Brain microvascular endothelial cell (primary cell): Measurements from ENCODE around the gene SLC7A14.

Source experiments
- DNase-seq: peaks from one replicate; pipeline ENCODE4 v3.0.0-alpha.2; 2020
- H3K27ac ChIP-seq: fragments of 250-450 bp; sonication (Bioruptor Pico); 2 replicates; pipeline ENCODE4 v1.5.1; 2020; ENCODE audit warnings: mild to moderate bottlenecking, moderate library complexity
- H3K27me3 ChIP-seq: fragments of 250-450 bp; sonication (Bioruptor Pico); replicated peaks from 2 replicates; pipeline ENCODE4 v1.5.1; 2020; ENCODE audit warnings: mild to moderate bottlenecking
- H3K36me3 ChIP-seq: fragments of 250-450 bp; sonication (Bioruptor Pico); replicated peaks from 2 replicates; pipeline ENCODE4 v1.5.1; 2020; ENCODE audit warnings: mild to moderate bottlenecking
- H3K4me3 ChIP-seq: 2 replicates; pipeline ENCODE4 v1.5.1; 2011; ENCODE audit warnings: low read depth, mild to moderate bottlenecking, control low read depth, low read length, moderate library complexity
- in situ Hi-C: cut with HindIII; loops from 2 replicates; pipeline ENCODE4 v1.10.0; 2017; ENCODE audit warnings: low sequenced_read_pairs, low pct_ligation_motif_present
- TF ChIP-seq, protein P1 (sequence below): IDR thresholded peaks from 2 replicates; pipeline ENCODE4 v1.5.1; 2011; ENCODE audit warnings: low read depth, mild to moderate bottlenecking, moderate library complexity, low read length, control low read depth, inconsistent platforms; ENCODE audit errors: missing control alignments

The SLC7A14 gene

DNA sequence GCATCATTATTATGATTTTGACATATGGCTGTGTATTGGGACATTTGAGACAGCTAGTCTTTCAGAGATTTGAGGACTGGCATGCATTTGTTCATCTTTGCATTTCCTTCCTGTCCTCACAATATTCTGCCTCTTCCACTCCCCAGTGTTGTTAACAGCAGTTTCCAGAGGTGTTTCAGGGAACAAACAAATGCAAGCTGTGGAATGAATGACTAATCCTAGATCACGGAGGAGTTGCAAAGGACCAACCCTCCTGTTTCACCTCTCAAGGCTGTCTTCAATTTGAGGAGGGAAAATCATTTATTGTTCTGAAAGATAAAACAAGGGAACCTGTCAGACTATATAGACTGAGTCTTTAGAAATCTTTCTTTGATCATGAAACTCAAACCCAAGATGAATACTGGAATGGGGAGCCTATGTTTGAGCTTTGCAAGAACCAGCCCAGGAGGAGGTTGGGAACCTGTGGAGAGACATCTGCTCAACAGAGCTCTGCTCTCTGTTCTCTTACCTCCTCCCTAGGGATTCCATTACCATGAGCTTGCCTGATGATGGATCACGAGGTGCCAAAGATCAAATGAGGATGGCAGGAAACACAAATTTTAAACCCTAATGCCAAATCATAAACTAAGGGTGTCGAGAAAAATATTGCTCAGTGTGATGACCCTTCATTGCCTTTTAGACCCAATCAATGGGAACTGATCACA lies 68.5 kb downstream of the SLC7A14 start:
- H3K4me3 ChIP-seq: no peak overlapping the region
- no peaks in the 10 kb centered on the region for H3K36me3 ChIP-seq
- in situ Hi-C loops: no loop called here
- no peak for DNase-seq
- H3K27ac ChIP-seq: no peak overlapping the region
- TF ChIP-seq, protein P1, sequence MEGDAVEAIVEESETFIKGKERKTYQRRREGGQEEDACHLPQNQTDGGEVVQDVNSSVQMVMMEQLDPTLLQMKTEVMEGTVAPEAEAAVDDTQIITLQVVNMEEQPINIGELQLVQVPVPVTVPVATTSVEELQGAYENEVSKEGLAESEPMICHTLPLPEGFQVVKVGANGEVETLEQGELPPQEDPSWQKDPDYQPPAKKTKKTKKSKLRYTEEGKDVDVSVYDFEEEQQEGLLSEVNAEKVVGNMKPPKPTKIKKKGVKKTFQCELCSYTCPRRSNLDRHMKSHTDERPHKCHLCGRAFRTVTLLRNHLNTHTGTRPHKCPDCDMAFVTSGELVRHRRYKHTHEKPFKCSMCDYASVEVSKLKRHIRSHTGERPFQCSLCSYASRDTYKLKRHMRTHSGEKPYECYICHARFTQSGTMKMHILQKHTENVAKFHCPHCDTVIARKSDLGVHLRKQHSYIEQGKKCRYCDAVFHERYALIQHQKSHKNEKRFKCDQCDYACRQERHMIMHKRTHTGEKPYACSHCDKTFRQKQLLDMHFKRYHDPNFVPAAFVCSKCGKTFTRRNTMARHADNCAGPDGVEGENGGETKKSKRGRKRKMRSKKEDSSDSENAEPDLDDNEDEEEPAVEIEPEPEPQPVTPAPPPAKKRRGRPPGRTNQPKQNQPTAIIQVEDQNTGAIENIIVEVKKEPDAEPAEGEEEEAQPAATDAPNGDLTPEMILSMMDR: no peak
- no peaks in the 10 kb centered on the region for H3K27me3 ChIP-seq

DNA sequence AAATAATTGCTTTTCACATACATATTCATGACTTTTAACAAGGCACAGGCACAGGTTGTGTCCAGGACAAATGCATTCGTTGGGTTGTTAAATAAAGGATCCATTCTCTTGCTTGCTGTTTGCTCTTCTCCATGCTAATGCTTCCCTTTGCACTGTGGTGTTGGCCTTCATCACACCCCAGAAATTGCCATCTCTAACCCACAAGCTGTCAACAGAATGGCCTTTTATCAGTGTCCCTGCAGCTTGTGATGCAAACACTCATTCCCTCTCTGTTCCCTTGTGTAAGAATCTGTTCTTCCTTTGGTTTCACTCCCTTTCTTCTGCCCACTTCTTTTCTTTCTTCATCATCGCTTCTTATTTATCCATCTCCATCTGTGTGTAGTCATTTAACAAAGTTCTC lies 72.2 kb downstream of the SLC7A14 start:
- no peak for DNase-seq
- in situ Hi-C loops: no loop called here
- TF ChIP-seq, protein P1: no peak
- Histone ChIP-seq H3K27ac (no peak overlapping the region), H3K36me3 (no peaks in the 10 kb centered on the region), H3K27me3 (no peaks in the 10 kb centered on the region), H3K4me3 (no peak overlapping the region)

DNA sequence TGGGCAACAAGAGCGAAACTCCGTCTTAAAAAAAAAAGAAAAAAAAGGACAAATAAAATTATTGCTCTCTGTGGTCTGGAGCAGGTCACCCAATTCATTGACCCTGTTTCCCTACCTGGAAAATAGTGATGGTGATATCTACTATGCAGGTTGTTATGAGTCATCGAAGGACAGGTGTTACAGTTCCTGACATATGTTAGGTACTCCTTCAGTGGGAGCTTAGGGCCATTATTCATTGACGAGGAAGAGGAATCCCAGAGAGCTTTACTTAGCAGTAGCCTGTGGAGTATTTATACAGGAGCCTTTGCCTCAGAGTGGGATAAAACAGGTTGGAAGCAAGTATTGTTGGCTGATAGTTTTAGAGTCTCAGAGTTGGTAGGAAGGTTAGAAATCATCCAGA lies 74.5 kb downstream of the SLC7A14 start:
- no peak for DNase-seq
- H3K36me3 ChIP-seq: no peaks in the 10 kb centered on the region
- H3K4me3 ChIP-seq: no peak overlapping the region
- TF ChIP-seq, protein P1: no peak
- in situ Hi-C loops: no loop called here
- no peaks in the 10 kb centered on the region for H3K27me3 ChIP-seq
- H3K27ac ChIP-seq: no peak overlapping the region

DNA sequence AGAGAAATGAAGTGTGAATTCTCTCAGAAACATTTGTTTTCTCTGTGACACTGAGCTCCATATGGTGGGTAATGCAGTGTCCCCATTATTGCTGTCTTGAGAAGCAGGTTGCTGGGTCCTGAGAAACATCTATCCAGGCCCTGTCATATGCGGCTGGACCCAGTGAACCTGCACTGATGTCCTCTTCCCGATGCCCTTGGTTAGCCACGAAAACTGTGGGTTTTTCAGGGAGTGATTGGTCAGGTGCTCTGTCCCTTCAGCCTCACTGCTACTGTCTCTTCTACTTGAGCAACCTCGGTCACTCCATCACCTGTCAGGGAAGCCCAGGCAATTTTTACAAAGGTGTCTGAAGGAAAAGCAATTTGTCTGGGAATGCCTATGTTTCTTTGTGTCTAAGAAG lies 77.0 kb downstream of the SLC7A14 start:
- Histone ChIP-seq H3K36me3 (no peaks in the 10 kb centered on the region), H3K27me3 (no peaks in the 10 kb centered on the region), H3K4me3 (no peak overlapping the region), H3K27ac (no peak overlapping the region)
- in situ Hi-C loops: no loop called here
- TF ChIP-seq, protein P1: no peak
- no peak for DNase-seq

DNA sequence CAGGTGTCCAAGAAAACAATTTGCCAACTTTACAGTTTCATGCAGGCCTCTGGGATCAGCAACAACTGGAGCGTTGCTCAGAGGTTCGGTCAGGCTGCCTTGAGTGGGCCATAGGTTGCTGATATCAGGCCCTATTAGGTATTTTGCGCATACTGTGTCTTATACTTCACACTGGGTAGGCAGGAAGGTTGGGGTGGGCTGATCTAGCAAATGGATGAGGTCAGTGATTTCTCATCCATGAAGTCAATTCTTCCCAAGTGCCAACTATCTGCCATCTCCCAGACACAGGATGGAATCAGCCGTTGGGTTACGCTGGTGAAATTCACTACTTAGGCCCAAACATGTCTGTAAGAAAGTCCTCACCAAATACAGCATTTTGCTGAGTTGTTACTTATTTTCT lies 77.6 kb downstream of the SLC7A14 start:
- Histone ChIP-seq H3K4me3 (no peak overlapping the region), H3K36me3 (no peaks in the 10 kb centered on the region), H3K27ac (no peak overlapping the region), H3K27me3 (no peaks in the 10 kb centered on the region)
- in situ Hi-C loops: no loop called here
- DNase-seq: no peak
- TF ChIP-seq, protein P1: no peak

DNA sequence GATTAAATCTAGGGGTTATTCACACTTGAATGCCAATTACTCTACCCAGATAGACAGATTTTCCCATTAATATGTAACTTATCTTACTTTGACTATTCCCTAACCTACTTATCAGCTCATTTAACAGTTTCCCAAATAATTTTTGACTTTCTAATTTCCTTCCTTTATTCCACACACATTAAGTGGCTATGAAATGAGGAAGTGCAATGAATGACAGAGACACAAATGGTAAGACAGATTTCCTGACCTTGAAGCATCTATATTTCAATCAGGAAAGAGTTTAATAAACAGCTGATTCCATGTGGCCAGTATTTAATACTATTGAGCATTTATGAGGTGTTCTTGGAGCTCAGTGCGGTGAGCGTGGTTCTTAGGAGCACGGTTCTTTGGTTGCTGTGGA lies 78.8 kb downstream of the SLC7A14 start:
- H3K27ac ChIP-seq: no peak overlapping the region
- in situ Hi-C loops: no loop called here
- TF ChIP-seq, protein P1: no peak
- no peak overlapping the region for H3K4me3 ChIP-seq
- H3K36me3 ChIP-seq: no peaks in the 10 kb centered on the region
- no peak for DNase-seq
- H3K27me3 ChIP-seq: no peaks in the 10 kb centered on the region
